OCI-LY7 (cell line): ENCODE results near the gene KLHL22.

Source experiments
- EZH2phosphoT487 ChIP-seq: fragments of 200-600 bp; sonication (generic); IDR thresholded peaks from 2 replicates; pipeline ENCODE4 v1.6.1; 2018; ENCODE audit warnings: low read depth, borderline replicate concordance, mild to moderate bottlenecking, mixed run types, antibody characterized with exemption, low read length, moderate library complexity, mixed read lengths
- TF ChIP-seq, protein P1 (sequence below): fragments of 200-600 bp; sonication (generic); conservative IDR thresholded peaks from 2 replicates; pipeline ENCODE4 v1.5.1; 2014; ENCODE audit warnings: mild to moderate bottlenecking, antibody characterized with exemption, low read length, moderate library complexity, mixed read lengths

DNA sequence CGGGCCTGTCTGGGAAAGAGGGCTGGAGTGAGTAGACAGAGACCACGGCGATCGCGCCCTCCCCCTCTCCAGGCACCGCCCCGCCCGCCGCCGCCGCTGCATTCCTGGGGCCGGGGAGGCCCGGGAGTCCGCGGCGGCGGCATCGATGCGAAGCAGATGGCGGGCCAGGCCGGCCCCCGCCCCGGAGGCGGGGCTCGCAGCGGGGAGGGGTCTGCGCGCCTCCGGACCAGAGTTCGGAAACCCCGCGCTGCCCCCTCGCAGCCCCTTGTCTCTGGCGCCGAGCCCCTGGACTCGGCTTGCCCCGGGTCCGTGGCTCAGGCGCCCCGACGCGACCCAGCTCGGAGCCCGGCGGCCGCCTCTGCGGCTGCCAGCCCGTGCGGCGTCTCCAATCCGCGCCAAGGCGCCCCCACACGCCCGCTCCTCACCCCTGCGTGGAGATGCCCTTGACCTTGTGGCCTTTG lies 59.3 kb downstream of the KLHL22 start:
- TF ChIP-seq, protein P1, sequence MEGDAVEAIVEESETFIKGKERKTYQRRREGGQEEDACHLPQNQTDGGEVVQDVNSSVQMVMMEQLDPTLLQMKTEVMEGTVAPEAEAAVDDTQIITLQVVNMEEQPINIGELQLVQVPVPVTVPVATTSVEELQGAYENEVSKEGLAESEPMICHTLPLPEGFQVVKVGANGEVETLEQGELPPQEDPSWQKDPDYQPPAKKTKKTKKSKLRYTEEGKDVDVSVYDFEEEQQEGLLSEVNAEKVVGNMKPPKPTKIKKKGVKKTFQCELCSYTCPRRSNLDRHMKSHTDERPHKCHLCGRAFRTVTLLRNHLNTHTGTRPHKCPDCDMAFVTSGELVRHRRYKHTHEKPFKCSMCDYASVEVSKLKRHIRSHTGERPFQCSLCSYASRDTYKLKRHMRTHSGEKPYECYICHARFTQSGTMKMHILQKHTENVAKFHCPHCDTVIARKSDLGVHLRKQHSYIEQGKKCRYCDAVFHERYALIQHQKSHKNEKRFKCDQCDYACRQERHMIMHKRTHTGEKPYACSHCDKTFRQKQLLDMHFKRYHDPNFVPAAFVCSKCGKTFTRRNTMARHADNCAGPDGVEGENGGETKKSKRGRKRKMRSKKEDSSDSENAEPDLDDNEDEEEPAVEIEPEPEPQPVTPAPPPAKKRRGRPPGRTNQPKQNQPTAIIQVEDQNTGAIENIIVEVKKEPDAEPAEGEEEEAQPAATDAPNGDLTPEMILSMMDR, result no peak
- TF ChIP-seq EZH2phosphoT487, result no peak
